D721Med (cell line): ENCODE results near the gene CHD3.
A peak's percentile ranks its signal among the peaks of the same experiment; 100 is the strongest.
"Not testable (repeated sequence)": the region's sequence is repeated elsewhere in the genome, so short reads cannot be mapped to it uniquely, and the experiment has no call there.

ENCODE experiments used
- DNase-seq: peaks from one replicate; pipeline ENCODE4 v3.0.0; 2011; ENCODE audit warnings: low spot score; ENCODE audit not compliant: insufficient read length
- FAIRE-seq: peaks from 2 replicates; lab custom pipeline; 2011; peaks lifted over from hg19 to GRCh38; lab: Jason Lieb, UNC
- CTCF ChIP-seq: IDR thresholded peaks from 2 replicates; pipeline ENCODE4 v1.5.1; 2012; ENCODE audit warnings: mild to moderate bottlenecking, control low read depth; ENCODE audit not compliant: insufficient read depth; ENCODE audit errors: missing control alignments

The CHD3 gene

GRCh38 chr17:7862692-7863437 lies 25.7 kb upstream of the CHD3 start:
- TF ChIP-seq CTCF: peak; percentile 49
- FAIRE-seq (no peak), DNase-seq (no peak)

- FAIRE-seq: not testable (repeated sequence)
Observed at GRCh38 chr17:7864384-7864783, 24.2 kb upstream of the CHD3 start.

GRCh38 chr17:7864995-7865650 lies 23.5 kb upstream of the CHD3 start:
- no peak for FAIRE-seq
- DNase-seq: no peak
- no peak for TF ChIP-seq CTCF

More at GRCh38 chr17:7864384-7864783, 24.2 kb upstream of the CHD3 start:
- not testable (repeated sequence) for DNase-seq

- FAIRE-seq (no peak), DNase-seq (no peak)
- TF ChIP-seq CTCF: no peak
Observed at GRCh38 chr17:7867881-7868329, 20.7 kb upstream of the CHD3 start.

GRCh38 chr17:7873051-7873450 lies 15.5 kb upstream of the CHD3 start:
- FAIRE-seq (no peak), DNase-seq (no peak)
- TF ChIP-seq CTCF: no peak

GRCh38 chr17:7875804-7876370 lies 12.7 kb upstream of the CHD3 start:
- no peak for FAIRE-seq
- no peak for DNase-seq
- no peak for TF ChIP-seq CTCF

- FAIRE-seq (no peak), DNase-seq (no peak)
- TF ChIP-seq CTCF: no peak
Observed at GRCh38 chr17:7878234-7878633, 10.4 kb upstream of the CHD3 start.
